SK-N-SH (cell line): ENCODE results near the gene ULBP2. TPM values are rescaled to one million over a fixed set of nuclear protein-coding genes. Genes with fewer than 3 reads are reported as not detected.

ENCODE experiments used
- CHD2 ChIP-seq: fragments of 150-350 bp; IDR thresholded peaks from 2 replicates; pipeline ENCODE4 v1.6.1; 2018; ENCODE audit warnings: low read length; ENCODE audit not compliant: partially characterized antibody
- CTCF ChIP-seq: fragments of 200-600 bp; sonication (generic); IDR thresholded peaks from 2 replicates; pipeline ENCODE4 v1.6.1; 2017; ENCODE audit warnings: antibody characterized with exemption, mild to moderate bottlenecking, moderate library complexity
- ELF1 ChIP-seq: IDR thresholded peaks from 2 replicates; pipeline ENCODE4 v1.4.0; 2012
- GABPA ChIP-seq: IDR thresholded peaks from 2 replicates; pipeline ENCODE4 v1.4.0; 2012; ENCODE audit warnings: low read depth, mild to moderate bottlenecking
- MAX ChIP-seq: IDR thresholded peaks from 2 replicates; pipeline ENCODE4 v1.4.0; 2012; ENCODE audit warnings: low read depth
- MEF2A ChIP-seq: IDR thresholded peaks from 2 replicates; pipeline ENCODE4 v1.4.0; 2012; ENCODE audit warnings: low read depth, borderline replicate concordance
- NFIC ChIP-seq: IDR thresholded peaks from 2 replicates; pipeline ENCODE4 v1.4.0; 2012; ENCODE audit warnings: borderline replicate concordance
- RCOR1 ChIP-seq: fragments of 150-350 bp; IDR thresholded peaks from 2 replicates; pipeline ENCODE4 v1.6.1; 2017; ENCODE audit warnings: antibody characterized with exemption, low read length
- REST ChIP-seq: IDR thresholded peaks from 2 replicates; pipeline ENCODE4 v1.6.1; 2012; ENCODE audit warnings: mild to moderate bottlenecking, low read depth, low read length, moderate library complexity
- RXRA ChIP-seq: IDR thresholded peaks from 2 replicates; pipeline ENCODE4 v1.4.0; 2012; ENCODE audit warnings: low read depth, mild to moderate bottlenecking, borderline replicate concordance
- SMC3 ChIP-seq: IDR thresholded peaks from 2 replicates; pipeline ENCODE4 v1.6.1; 2012; ENCODE audit warnings: low read depth, low read length, improper control_type of control experiment
- TEAD4 ChIP-seq: IDR thresholded peaks from 2 replicates; pipeline ENCODE4 v1.4.0; 2012; ENCODE audit warnings: mild to moderate bottlenecking, borderline replicate concordance; ENCODE audit not compliant: insufficient read depth
- USF1 ChIP-seq: IDR thresholded peaks from 2 replicates; pipeline ENCODE4 v1.4.0; 2012; ENCODE audit warnings: low read depth, borderline replicate concordance
- USF2 ChIP-seq: fragments of 150-350 bp; IDR thresholded peaks from 2 replicates; pipeline ENCODE4 v1.6.1; 2017; ENCODE audit warnings: antibody characterized with exemption, low read length, low read depth, borderline replicate concordance
- polyA plus RNA-seq, 3 experiments: library from polyadenylated mRNA; depleted of rRNA; stranded (reverse); fragments of >200 nt; gene quantifications; 2 replicates each; pipeline ENCODE4 v1.2.3, GENCODE V29; 2012

ULBP2 gene
- polyA plus RNA-seq, 1 of the 3 experiments (the other 2 are of a cell fraction), result 5.0 TPM

GRCh38 chr6:149909701-149910470 lies 31.9 kb upstream of the ULBP2 start (continued):
- no peak for TF ChIP-seq REST
- TF ChIP-seq RCOR1, result no peak
- no peak for TF ChIP-seq MAX
- no peak for TF ChIP-seq SMC3
- no peak for TF ChIP-seq RXRA
- TF ChIP-seq USF1, result no peak
- TF ChIP-seq CTCF, result no peak
- TF ChIP-seq CHD2, result no peak
- no peak for TF ChIP-seq MEF2A
- TF ChIP-seq TEAD4, result no peak
- TF ChIP-seq GABPA, result no peak
- no peak for TF ChIP-seq USF2
- no peak for TF ChIP-seq ELF1
- no peak for TF ChIP-seq NFIC
